H1 (cell line): ENCODE results near the gene GABRR2. TPM values are rescaled to one million over a fixed set of nuclear protein-coding genes. Genes with fewer than 3 reads are reported as not detected.

Experiments
- CTCF ChIA-PET: fragments of 300-600 bp; sonication (Branson Sonifier 250); formaldehyde crosslinking; loops from one replicate; lab custom pipeline; 2021; ENCODE audit not compliant: partially characterized antibody; lab: Charles Lee
- POLR2A ChIA-PET: fragments of 300-600 bp; sonication (Branson Sonifier 250); formaldehyde crosslinking; loops from one replicate; lab custom pipeline; 2021; ENCODE audit warnings: inconsistent platforms; ENCODE audit not compliant: partially characterized antibody; lab: Charles Lee
- DNase-seq, 2 experiments: peaks; one replicate each; pipeline versions ENCODE4 v3.0.0 to v3.0.0-alpha.2; 2010 to 2022; ENCODE audit warnings: low spot score in 2 of 2, low read depth in 1 of 2, mixed read lengths in 1 of 2
- FAIRE-seq: peaks from 2 replicates; lab custom pipeline; 2011; peaks lifted over from hg19 to GRCh38; lab: Jason Lieb, UNC
- H2AFZ ChIP-seq: 2 replicates; pipeline ENCODE4 v1.8.1; 2012; ENCODE audit warnings: low read length, inconsistent platforms
- H2AK5ac ChIP-seq: 2 replicates; pipeline ENCODE4 v1.6.1; 2013; ENCODE audit warnings: low read depth, low read length
- H2BK120ac ChIP-seq: replicated peaks from 2 replicates; pipeline ENCODE3; 2013; ENCODE audit warnings: low read depth, low read length, inconsistent platforms
- H2BK12ac ChIP-seq: 2 replicates; pipeline ENCODE4 v1.6.1; 2013; ENCODE audit warnings: low read depth, low read length
- H2BK15ac ChIP-seq: 2 replicates; pipeline ENCODE4 v1.6.1; 2013; ENCODE audit warnings: low read length
- H2BK20ac ChIP-seq: 2 replicates; pipeline ENCODE4 v1.6.1; 2013; ENCODE audit warnings: low read length
- H2BK5ac ChIP-seq: 2 replicates; pipeline ENCODE4 v1.6.1; 2013; ENCODE audit warnings: low read depth, low read length
- H3K14ac ChIP-seq: 2 replicates; pipeline ENCODE4 v1.6.1; 2013; ENCODE audit warnings: inconsistent platforms; ENCODE audit not compliant: insufficient read length
- H3K18ac ChIP-seq: 2 replicates; pipeline ENCODE4 v1.6.1; 2013; ENCODE audit warnings: low read length; ENCODE audit errors: extremely low read depth
- H3K23ac ChIP-seq: 2 replicates; pipeline ENCODE4 v1.6.1; 2013; ENCODE audit warnings: inconsistent platforms; ENCODE audit not compliant: insufficient read length
- H3K23me2 ChIP-seq: 2 replicates; pipeline ENCODE4 v1.6.1; 2013; ENCODE audit warnings: low read depth, low read length
- H3K27ac ChIP-seq: 2 replicates; pipeline ENCODE4 v1.6.1; 2011; ENCODE audit warnings: low read depth, low read length, inconsistent platforms
- H3K27me3 ChIP-seq, 4 experiments: replicated peaks in 1 of 4; 1 replicate in 1 of 4; 2 replicates in 3 of 4; pipeline versions ENCODE4 v1.6.1 to v1.8.1; 2011 to 2013; ENCODE audit warnings: low read length in 3 of 4, mild to moderate bottlenecking in 3 of 4, inconsistent platforms in 2 of 4, mixed read lengths in 2 of 4, moderate library complexity in 1 of 4; ENCODE audit not compliant: control insufficient read depth in 3 of 4, insufficient read depth in 3 of 4; ENCODE audit errors: extremely low read depth in 1 of 4
- H3K36me3 ChIP-seq, 4 experiments: 2 replicates each; pipeline versions ENCODE4 v1.6.1 to v1.8.1; 2011 to 2013; ENCODE audit warnings: mild to moderate bottlenecking in 4 of 4, low read length in 3 of 4, moderate library complexity in 2 of 4, control low read depth in 1 of 4, inconsistent platforms in 1 of 4; ENCODE audit not compliant: insufficient read depth in 4 of 4, control insufficient read depth in 2 of 4
- H3K4ac ChIP-seq: replicated peaks from 2 replicates; pipeline ENCODE3; 2013; ENCODE audit warnings: low read length, low read depth, mixed read lengths, inconsistent platforms; ENCODE audit not compliant: insufficient read length
- H3K4me1 ChIP-seq, 4 experiments: replicated peaks in 1 of 4; 1 replicate in 1 of 4; 2 replicates in 3 of 4; pipeline versions ENCODE4 v1.6.1 to v1.8.1; 2011 to 2013; ENCODE audit warnings: low read length in 3 of 4, inconsistent platforms in 2 of 4, mixed read lengths in 1 of 4; ENCODE audit not compliant: insufficient read depth in 4 of 4, control insufficient read depth in 3 of 4
- H3K4me2 ChIP-seq, 2 experiments: 2 replicates each; pipeline versions ENCODE4 v1.6.1 to v1.8.1; 2011 to 2013; ENCODE audit warnings: low read depth in 2 of 2, low read length in 2 of 2, control low read depth in 1 of 2, inconsistent platforms in 1 of 2, mild to moderate bottlenecking in 1 of 2; ENCODE audit not compliant: insufficient read depth in 1 of 2
- H3K4me3 ChIP-seq, 4 experiments: fragments of 200-600, 300-600 bp in 1 of 4; sonication (generic), shearing (Covaris generic), sonication (Bioruptor Twin) in 1 of 4; 2 replicates each; pipeline versions ENCODE4 v1.5.1 to v1.8.1; 2011 to 2016; ENCODE audit warnings: low read length in 4 of 4, low read depth in 3 of 4, control low read depth in 2 of 4, inconsistent platforms in 2 of 4, mild to moderate bottlenecking in 2 of 4, mixed read lengths in 1 of 4, moderate library complexity in 1 of 4; ENCODE audit not compliant: insufficient read depth in 2 of 4; ENCODE audit errors: extremely low read depth in 1 of 4
- H3K56ac ChIP-seq: replicated peaks from 2 replicates; pipeline ENCODE3; 2013; ENCODE audit warnings: low read depth, mild to moderate bottlenecking, mixed read lengths, low read length, inconsistent platforms; ENCODE audit not compliant: insufficient read length
- H3K79me1 ChIP-seq: 2 replicates; pipeline ENCODE4 v1.6.1; 2013; ENCODE audit warnings: low read depth, low read length, control low read depth
- H3K79me2 ChIP-seq, 2 experiments: 2 replicates each; pipeline versions ENCODE4 v1.6.1 to v1.8.1; 2012 to 2013; ENCODE audit warnings: low read length in 2 of 2, mild to moderate bottlenecking in 2 of 2, inconsistent platforms in 1 of 2; ENCODE audit not compliant: insufficient read depth in 2 of 2, control insufficient read depth in 1 of 2
- H3K9ac ChIP-seq, 4 experiments: replicated peaks in 1 of 4; 1 replicate in 1 of 4; 2 replicates in 3 of 4; pipeline versions ENCODE4 v1.6.1 to v1.8.1; 2011 to 2013; ENCODE audit warnings: low read depth in 3 of 4, low read length in 3 of 4, control low read depth in 2 of 4, mild to moderate bottlenecking in 2 of 4, moderate library complexity in 2 of 4, inconsistent platforms in 1 of 4; ENCODE audit errors: extremely low read depth in 1 of 4
- H3K9me3 ChIP-seq, 2 experiments: 2 replicates each; pipeline versions ENCODE4 v1.6.1 to v1.8.1; 2012 to 2013; ENCODE audit warnings: mild to moderate bottlenecking in 2 of 2, moderate library complexity in 2 of 2, control low read depth in 1 of 2, inconsistent platforms in 1 of 2, low read depth in 1 of 2, low read length in 1 of 2, mixed read lengths in 1 of 2; ENCODE audit not compliant: insufficient read depth in 2 of 2
- H4K20me1 ChIP-seq, 2 experiments: replicated peaks in 1 of 2; 2 replicates each; pipeline versions ENCODE3 to v1.8.1; 2011 to 2013; ENCODE audit warnings: inconsistent platforms in 2 of 2, low read length in 2 of 2, mild to moderate bottlenecking in 1 of 2; ENCODE audit not compliant: insufficient read depth in 2 of 2, control insufficient read depth in 1 of 2
- H4K5ac ChIP-seq: 2 replicates; pipeline ENCODE4 v1.6.1; 2013; ENCODE audit warnings: low read length, low read depth, mixed read lengths, inconsistent platforms; ENCODE audit not compliant: insufficient read length
- H4K8ac ChIP-seq: 2 replicates; pipeline ENCODE4 v1.8.0; 2013; ENCODE audit warnings: mild to moderate bottlenecking, moderate library complexity, low read length, inconsistent platforms; ENCODE audit not compliant: insufficient read depth; ENCODE audit errors: extremely low read depth
- H4K91ac ChIP-seq: replicated peaks from 2 replicates; pipeline ENCODE3; 2013; ENCODE audit warnings: low read length, mixed read lengths, inconsistent platforms; ENCODE audit not compliant: insufficient read length
- CBX5 ChIP-seq: fragments of 300-800, 300-1000 bp; sonication (generic); IDR thresholded peaks from 2 replicates; pipeline ENCODE4 v1.7.1; 2016; ENCODE audit warnings: antibody characterized with exemption, low read length, low read depth
- EZH2 ChIP-seq: fragments of 200-600 bp; sonication (generic); IDR thresholded peaks from 2 replicates; pipeline ENCODE4 v1.7.1; 2012; ENCODE audit warnings: low read depth, mild to moderate bottlenecking, moderate library complexity, low read length, inconsistent platforms; ENCODE audit not compliant: severe bottlenecking
- HDAC2 ChIP-seq, 2 experiments: fragments of 300-600 bp in 1 of 2; sonication (generic) in 1 of 2; IDR thresholded peaks; 2 replicates each; pipeline ENCODE4 v1.6.1; 2011 to 2012; ENCODE audit warnings: low read depth in 2 of 2, low read length in 2 of 2, mild to moderate bottlenecking in 2 of 2, moderate library complexity in 2 of 2, borderline replicate concordance in 1 of 2, inconsistent platforms in 1 of 2
- JUND ChIP-seq: IDR thresholded peaks from 2 replicates; pipeline ENCODE4 v1.6.1; 2011; ENCODE audit warnings: mild to moderate bottlenecking, improper control_type of control experiment, low read length
- KDM5A ChIP-seq: fragments of 200-600 bp; IDR thresholded peaks from 2 replicates; pipeline ENCODE4 v1.7.1; 2012; ENCODE audit warnings: mild to moderate bottlenecking, low read length, inconsistent platforms, mixed read lengths
- NANOG ChIP-seq: IDR thresholded peaks from 2 replicates; pipeline ENCODE4 v1.6.1; 2011; ENCODE audit warnings: low read length, low read depth, mild to moderate bottlenecking, inconsistent platforms; ENCODE audit not compliant: insufficient read depth, poor library complexity, severe bottlenecking
- RNF2 ChIP-seq: fragments of 200-900, 300-1000 bp; sonication (generic); IDR thresholded peaks from 2 replicates; pipeline ENCODE4 v1.7.1; 2016; ENCODE audit warnings: borderline replicate concordance, low read depth, mild to moderate bottlenecking, antibody characterized with exemption, low read length; ENCODE audit not compliant: poor library complexity, severe bottlenecking; ENCODE audit errors: missing control alignments
- SP1 ChIP-seq: IDR thresholded peaks from 2 replicates; pipeline ENCODE4 v1.6.1; 2011; ENCODE audit warnings: low read depth, low read length
- TCF12 ChIP-seq: IDR thresholded peaks from 2 replicates; pipeline ENCODE4 v1.6.1; 2011; ENCODE audit warnings: low read depth, mild to moderate bottlenecking, low read length
- WGBS, 2 experiments: shearing (Covaris generic) in 1 of 2; methylation state at CpG; one replicate each; pipeline versions ENCODE4 v1.1.6 to v1.1.7; 2013 to 2015; ENCODE audit warnings: low lambda C conversion rate in 2 of 2, mixed read lengths in 2 of 2, inconsistent platforms in 1 of 2, low coverage in 1 of 2, missing lambda C conversion rate in 1 of 2; ENCODE audit not compliant: insufficient replicate concordance in 2 of 2, insufficient coverage in 1 of 2, insufficient read length in 1 of 2; ENCODE audit errors: extremely low coverage in 1 of 2, missing lambda C conversion rate in 1 of 2; 5-methylcytosine and 5-hydroxymethylcytosine counted together
- polyA plus RNA-seq, 7 experiments: library from polyadenylated mRNA; depleted of rRNA in 3 of 7; stranded (reverse) in 5 of 7; unstranded in 2 of 7; fragments of >200 nt in 5 of 7; fragments of 200-250 nt in 2 of 7; gene quantifications; 1 replicate in 5 of 7; 2 replicates in 1 of 7; 4 replicates in 1 of 7; pipeline versions ENCODE4 v1.2.1 to v1.2.3, GENCODE V29; 2011 to 2013; ENCODE audit warnings: missing spikeins in 2 of 7, mixed read lengths in 2 of 7
- total RNA-seq: library from RNA; stranded (reverse); fragmentation: NEBNext Ultra II Directional; extraction: Animal tissue kit (Norgen Biotek cat#: 25700); gene quantifications from 2 replicates; pipeline ENCODE4 v1.2.1, GENCODE V29; 2021
- TF ChIP-seq, protein P1 (sequence below): IDR thresholded peaks from 2 replicates; pipeline ENCODE4 v1.6.1; 2011; ENCODE audit warnings: low read depth, mild to moderate bottlenecking, low read length; ENCODE audit not compliant: insufficient read depth
- TF ChIP-seq, protein P2 (sequence below): IDR thresholded peaks from 2 replicates; pipeline ENCODE4 v1.6.1; 2012; ENCODE audit warnings: low read length, inconsistent platforms

The GABRR2 gene
- total and polyA plus RNA-seq, 2 of the 8 experiments (the other 6 are each of a cell fraction or from before 2014, with no cell fraction given): not detected

DNA sequence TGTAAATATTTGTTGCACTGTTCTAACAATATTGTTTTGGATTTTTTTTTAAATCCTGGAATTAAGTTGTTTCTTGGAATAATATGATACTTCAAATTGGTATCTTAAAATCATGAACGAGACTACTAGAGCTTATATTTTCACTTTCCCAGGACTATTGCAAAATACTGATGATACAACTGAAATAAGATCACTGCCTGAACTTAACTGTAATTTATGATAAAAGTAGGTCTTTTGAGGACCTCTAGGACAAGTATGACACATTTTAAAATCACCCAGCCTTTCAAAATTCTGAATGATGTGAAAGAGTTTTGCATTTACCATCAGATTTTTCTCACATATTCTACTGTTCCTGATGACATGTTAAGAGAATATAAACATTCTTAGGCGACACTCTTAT is 46.1 kb upstream of the GABRR2 start:
- H2BK20ac ChIP-seq: no peak overlapping the region
- H3K56ac ChIP-seq: no peak overlapping the region
- FAIRE-seq (no peak), DNase-seq (no peak)
- no peak overlapping the region for H3K4me3 ChIP-seq
- H3K27me3 ChIP-seq: no peaks in the 10 kb centered on the region; a peak in 1 of 7 replicates
- H4K91ac ChIP-seq: no peak overlapping the region
- H2BK12ac ChIP-seq: no peak overlapping the region
- no peaks in the 10 kb centered on the region; the same call in 1 of the 2 replicates for H3K23me2 ChIP-seq
- H3K4me1 ChIP-seq: no peaks in the 10 kb centered on the region
- H3K9ac ChIP-seq: no peak overlapping the region
- no peak overlapping the region for H2BK5ac ChIP-seq
- no peak overlapping the region for H2AFZ ChIP-seq
- H3K36me3 ChIP-seq: no peaks in the 10 kb centered on the region
- no peak overlapping the region for H4K8ac ChIP-seq
- ChIA-PET CTCF (interaction anchor here (0.6 to 11.3 kb wide), 4 partner anchors 11 to 223 kb away, joined by 3 to 133 read pairs (median 66); partner anchors contain the start of gene UBE2J1), POLR2A (interaction anchor here (1.0 kb wide), 1 partner anchor 58 kb away, joined by 3 read pairs; no protein-coding TSS in a partner anchor)
- WGBS, 2 experiments: 91% methylated on average over 2 of the region's 2 CpGs; no CpG with 5 or more reads in 1 of the 2 experiments
- H3K79me1 ChIP-seq: no peaks in the 10 kb centered on the region
- H3K79me2 ChIP-seq: no peaks in the 10 kb centered on the region
- H3K9me3 ChIP-seq: no peaks in the 10 kb centered on the region
- H3K23ac ChIP-seq: no peak overlapping the region
- no peak overlapping the region for H2BK15ac ChIP-seq
- H3K14ac ChIP-seq: no peak overlapping the region
- no peak overlapping the region for H2BK120ac ChIP-seq
- H2AK5ac ChIP-seq: no peak overlapping the region
- H3K27ac ChIP-seq: no peak overlapping the region
- H4K5ac ChIP-seq: no peak overlapping the region
- no peak overlapping the region for H3K4me2 ChIP-seq
- H3K4ac ChIP-seq: no peak overlapping the region
- no peaks in the 10 kb centered on the region for H4K20me1 ChIP-seq
- H3K18ac ChIP-seq: no peak overlapping the region
- TF ChIP-seq CBX5 (no peak), KDM5A (no peak), TCF12 (no peak), SP1 (no peak), HDAC2 (IDR thresholded peaks at IDR 0.05; ENCODE audit: borderline replicate concordance in 1 of 2, low read depth in 2 of 2, low read length in 2 of 2) (no peak), EZH2 (no peak), NANOG (no peak), RNF2 (no peak), JUND (no peak)
- TF ChIP-seq, protein P1, sequence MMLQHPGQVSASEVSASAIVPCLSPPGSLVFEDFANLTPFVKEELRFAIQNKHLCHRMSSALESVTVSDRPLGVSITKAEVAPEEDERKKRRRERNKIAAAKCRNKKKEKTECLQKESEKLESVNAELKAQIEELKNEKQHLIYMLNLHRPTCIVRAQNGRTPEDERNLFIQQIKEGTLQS: no peak
- TF ChIP-seq, protein P2, sequence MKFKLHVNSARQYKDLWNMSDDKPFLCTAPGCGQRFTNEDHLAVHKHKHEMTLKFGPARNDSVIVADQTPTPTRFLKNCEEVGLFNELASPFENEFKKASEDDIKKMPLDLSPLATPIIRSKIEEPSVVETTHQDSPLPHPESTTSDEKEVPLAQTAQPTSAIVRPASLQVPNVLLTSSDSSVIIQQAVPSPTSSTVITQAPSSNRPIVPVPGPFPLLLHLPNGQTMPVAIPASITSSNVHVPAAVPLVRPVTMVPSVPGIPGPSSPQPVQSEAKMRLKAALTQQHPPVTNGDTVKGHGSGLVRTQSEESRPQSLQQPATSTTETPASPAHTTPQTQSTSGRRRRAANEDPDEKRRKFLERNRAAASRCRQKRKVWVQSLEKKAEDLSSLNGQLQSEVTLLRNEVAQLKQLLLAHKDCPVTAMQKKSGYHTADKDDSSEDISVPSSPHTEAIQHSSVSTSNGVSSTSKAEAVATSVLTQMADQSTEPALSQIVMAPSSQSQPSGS: no peak
